ENCODE measurements around the gene DNAAF8.

GRCh38 chr16:4762205-4762604 is 27.9 kb downstream of the DNAAF8 start:
- TF ChIP-seq CTCF (IDR thresholded peaks at IDR 0.05), result no peak
- no peak for TF ChIP-seq RCOR1 (IDR thresholded peaks at IDR 0.05; ENCODE audit: low read depth, low read length)
- no peak for TF ChIP-seq BHLHE40 (IDR thresholded peaks at IDR 0.05; ENCODE audit: low read depth, low read length)
- TF ChIP-seq RFX5 (IDR thresholded peaks at IDR 0.05), result no peak
- TF ChIP-seq POLR2AphosphoS2 (conservative IDR thresholded peaks at IDR 0.05; ENCODE audit: low read length), result no peak
- no peak for TF ChIP-seq JUNB (IDR thresholded peaks at IDR 0.05)
- TF ChIP-seq POLR2A (IDR thresholded peaks at IDR 0.05; ENCODE audit: low read length), result no peak
- TF ChIP-seq ELK1 (IDR thresholded peaks at IDR 0.05; ENCODE audit: low read depth, low read length), result no peak
- TF ChIP-seq PBX3 (IDR thresholded peaks at IDR 0.05), result no peak
- no peak for TF ChIP-seq MAX (IDR thresholded peaks at IDR 0.05)
- no peak for TF ChIP-seq SREBF2 (IDR thresholded peaks at IDR 0.05)

All from A549 (cell line).